ENCODE measurements around the gene SYNGR3. TPM values are rescaled to one million over a fixed set of nuclear protein-coding genes. Genes with fewer than 3 reads are reported as not detected.

SYNGR3 gene
- total RNA-seq, 1 donor from 2014 or later, result 3.3 TPM

DNA sequence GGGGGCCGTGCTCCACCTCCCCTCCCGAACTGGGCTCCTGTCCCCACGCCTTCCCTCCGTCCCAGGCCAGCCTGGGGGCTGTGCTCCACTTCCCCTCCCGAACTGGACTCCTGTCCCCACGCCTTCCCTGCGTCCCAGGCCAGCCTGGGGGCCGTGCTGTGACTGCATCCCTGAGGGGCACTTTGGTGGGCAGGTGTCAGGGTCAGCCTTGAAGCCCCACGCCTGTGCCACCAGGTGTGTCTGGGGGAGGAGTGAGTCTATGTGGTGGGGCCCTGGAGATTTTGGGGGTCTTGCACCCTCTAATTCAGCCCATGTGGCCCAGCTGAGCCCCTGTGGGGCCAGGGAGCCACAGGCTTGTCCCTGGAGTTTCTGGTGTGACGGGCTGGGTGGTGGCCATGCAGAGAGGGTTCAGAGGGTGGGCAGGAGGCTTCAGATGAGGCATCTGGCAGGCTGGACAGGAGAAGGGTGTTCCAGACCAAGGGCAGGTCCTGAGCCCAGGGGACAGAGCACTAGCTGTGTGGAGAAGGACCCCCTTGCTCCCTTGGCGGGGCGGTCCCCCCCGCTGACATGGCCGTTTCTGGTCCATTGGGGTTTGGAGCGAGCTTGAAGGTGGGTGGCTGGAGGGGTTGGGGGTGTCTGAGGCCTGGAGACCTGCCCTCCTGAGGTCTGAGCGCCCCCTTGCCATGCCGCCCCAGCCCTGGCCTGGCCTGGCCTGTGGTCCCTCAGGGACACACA, 45.1 kb downstream of the SYNGR3 start:
- Mint-ChIP-seq H3K9me3 (ENCODE audit: low read depth) (no peaks in the 10 kb centered on the region), H3K4me3 (ENCODE audit: low read depth) (no peak overlapping the region), H3K36me3 (ENCODE audit: insufficient read depth) (no peaks in the 10 kb centered on the region), H3K27ac (no peak overlapping the region), H3K27me3 (no peaks in the 10 kb centered on the region), H3K4me1 (ENCODE audit: low read depth) (peaks cover 5% of the 10 kb centered on the region)
- DNase-seq (ENCODE audit: low spot score, unreplicated experiment), result no peak
- TF ChIP-seq, protein P1, sequence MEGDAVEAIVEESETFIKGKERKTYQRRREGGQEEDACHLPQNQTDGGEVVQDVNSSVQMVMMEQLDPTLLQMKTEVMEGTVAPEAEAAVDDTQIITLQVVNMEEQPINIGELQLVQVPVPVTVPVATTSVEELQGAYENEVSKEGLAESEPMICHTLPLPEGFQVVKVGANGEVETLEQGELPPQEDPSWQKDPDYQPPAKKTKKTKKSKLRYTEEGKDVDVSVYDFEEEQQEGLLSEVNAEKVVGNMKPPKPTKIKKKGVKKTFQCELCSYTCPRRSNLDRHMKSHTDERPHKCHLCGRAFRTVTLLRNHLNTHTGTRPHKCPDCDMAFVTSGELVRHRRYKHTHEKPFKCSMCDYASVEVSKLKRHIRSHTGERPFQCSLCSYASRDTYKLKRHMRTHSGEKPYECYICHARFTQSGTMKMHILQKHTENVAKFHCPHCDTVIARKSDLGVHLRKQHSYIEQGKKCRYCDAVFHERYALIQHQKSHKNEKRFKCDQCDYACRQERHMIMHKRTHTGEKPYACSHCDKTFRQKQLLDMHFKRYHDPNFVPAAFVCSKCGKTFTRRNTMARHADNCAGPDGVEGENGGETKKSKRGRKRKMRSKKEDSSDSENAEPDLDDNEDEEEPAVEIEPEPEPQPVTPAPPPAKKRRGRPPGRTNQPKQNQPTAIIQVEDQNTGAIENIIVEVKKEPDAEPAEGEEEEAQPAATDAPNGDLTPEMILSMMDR (IDR thresholded peaks at IDR 0.05; ENCODE audit: unreplicated experiment), result no peak

DNA sequence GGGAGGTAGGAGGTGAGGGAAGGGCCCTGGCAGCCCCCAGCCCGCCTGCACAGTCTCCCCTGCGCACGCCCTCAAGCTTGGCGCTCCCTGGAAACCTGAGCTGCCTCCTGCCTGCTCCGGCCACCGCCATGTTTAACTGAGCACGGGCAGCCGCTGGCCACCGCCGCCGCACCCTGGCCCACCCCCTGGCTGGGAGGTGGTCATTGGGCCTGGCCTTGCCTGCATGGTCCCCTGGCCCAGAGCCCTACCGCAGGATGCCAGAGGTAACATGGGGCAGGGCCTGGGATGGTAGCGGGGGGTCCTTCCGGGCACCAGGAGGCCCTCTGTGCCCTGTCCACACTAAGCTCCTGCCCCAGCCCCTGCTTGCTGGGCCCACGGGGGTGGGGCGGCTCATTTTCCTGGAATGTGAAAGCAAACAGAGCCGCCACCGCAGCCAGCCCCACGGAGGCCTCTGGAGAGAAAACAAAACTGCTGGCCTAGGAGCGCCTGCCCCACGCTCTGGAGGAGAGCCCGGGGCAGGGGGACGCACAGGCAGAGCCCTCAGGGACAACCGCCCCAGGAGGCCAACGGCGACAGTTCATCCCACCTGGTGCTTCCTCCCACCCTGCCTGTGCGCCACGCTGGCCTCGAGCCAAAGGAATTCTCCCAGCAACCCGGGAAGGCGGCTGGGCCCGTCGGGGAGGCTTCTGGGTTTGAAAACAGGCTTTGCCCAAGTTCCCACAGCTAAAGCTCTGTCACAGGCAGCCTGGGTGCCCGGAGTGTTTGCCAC, 45.8 kb downstream of the SYNGR3 start:
- Mint-ChIP-seq H3K4me1 (ENCODE audit: low read depth) (peaks cover 5% of the 10 kb centered on the region), H3K27me3 (no peaks in the 10 kb centered on the region), H3K27ac (no peak overlapping the region), H3K4me3 (ENCODE audit: low read depth) (no peak overlapping the region), H3K36me3 (ENCODE audit: insufficient read depth) (no peaks in the 10 kb centered on the region), H3K9me3 (ENCODE audit: low read depth) (no peaks in the 10 kb centered on the region)
- no peak for DNase-seq (ENCODE audit: low spot score, unreplicated experiment)
- TF ChIP-seq, protein P1 (IDR thresholded peaks at IDR 0.05; ENCODE audit: unreplicated experiment), result no peak

DNA sequence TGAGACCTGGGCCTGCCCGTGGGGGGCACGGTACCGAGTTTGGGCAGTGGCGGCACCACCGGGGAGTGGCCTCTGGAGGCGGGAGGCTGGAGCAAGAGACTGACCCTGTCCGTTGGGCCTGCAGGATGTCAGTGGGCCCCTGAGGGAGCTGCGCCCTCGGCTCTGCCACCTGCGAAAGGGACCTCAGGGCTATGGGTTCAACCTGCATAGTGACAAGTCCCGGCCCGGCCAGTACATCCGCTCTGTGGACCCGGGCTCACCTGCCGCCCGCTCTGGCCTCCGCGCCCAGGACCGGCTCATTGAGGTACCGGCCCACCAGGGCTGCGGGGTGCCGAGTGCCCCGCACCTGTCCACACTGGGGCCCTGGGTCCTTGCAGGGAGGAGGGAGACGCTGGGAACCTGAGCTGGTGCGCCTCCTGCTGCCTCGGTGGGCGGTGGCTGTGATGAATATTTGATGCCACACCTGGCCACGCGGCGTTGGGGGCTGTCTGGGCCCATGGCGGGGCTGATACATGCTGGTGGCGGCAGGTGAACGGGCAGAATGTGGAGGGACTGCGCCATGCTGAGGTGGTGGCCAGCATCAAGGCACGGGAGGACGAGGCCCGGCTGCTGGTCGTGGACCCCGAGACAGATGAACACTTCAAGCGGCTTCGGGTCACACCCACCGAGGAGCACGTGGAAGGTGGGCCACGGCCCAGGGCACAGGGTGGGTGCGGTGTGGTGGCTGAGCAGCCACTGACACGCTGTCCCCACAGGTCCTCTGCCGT, 46.6 kb downstream of the SYNGR3 start:
- Mint-ChIP-seq H3K9me3 (ENCODE audit: low read depth) (no peaks in the 10 kb centered on the region), H3K4me3 (ENCODE audit: low read depth) (no peak overlapping the region), H3K36me3 (ENCODE audit: insufficient read depth) (no peaks in the 10 kb centered on the region), H3K27ac (no peak overlapping the region), H3K4me1 (ENCODE audit: low read depth) (peaks cover 5% of the 10 kb centered on the region), H3K27me3 (no peaks in the 10 kb centered on the region)
- DNase-seq (ENCODE audit: low spot score, unreplicated experiment), result no peak
- TF ChIP-seq, protein P1 (IDR thresholded peaks at IDR 0.05; ENCODE audit: unreplicated experiment), result no peak

DNA sequence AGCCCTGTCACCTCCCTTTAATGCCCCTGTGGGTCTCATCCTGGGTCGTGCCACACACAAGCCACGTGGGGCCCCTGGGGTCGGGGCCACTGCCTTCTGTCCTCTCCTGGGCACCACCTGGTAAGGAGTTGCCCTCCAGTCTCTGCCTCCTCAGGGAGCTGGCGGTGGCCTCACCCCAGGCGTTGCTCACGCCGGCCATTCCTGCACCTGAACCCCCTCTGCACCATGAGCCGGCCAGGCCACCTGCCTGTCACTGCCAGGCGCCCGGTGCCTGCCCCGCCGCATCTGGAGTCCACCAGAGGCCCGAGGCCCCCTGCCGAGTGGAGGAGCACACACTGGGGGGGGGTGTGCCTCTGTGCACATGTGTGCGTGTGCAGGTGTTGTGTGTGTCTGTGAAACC, 47.3 kb downstream of the SYNGR3 start:
- no peak overlapping the region for H3K27ac Mint-ChIP-seq
- TF ChIP-seq, protein P1 (IDR thresholded peaks at IDR 0.05; ENCODE audit: unreplicated experiment), result no peak
- no peak overlapping the region for H3K4me3 Mint-ChIP-seq (ENCODE audit: low read depth)
- no peaks in the 10 kb centered on the region for H3K9me3 Mint-ChIP-seq (ENCODE audit: low read depth)
- no peaks in the 10 kb centered on the region for H3K27me3 Mint-ChIP-seq
- H3K4me1 Mint-ChIP-seq (ENCODE audit: low read depth), result peaks cover 5% of the 10 kb centered on the region
- H3K36me3 Mint-ChIP-seq (ENCODE audit: insufficient read depth), result no peaks in the 10 kb centered on the region
- DNase-seq (ENCODE audit: low spot score, unreplicated experiment), result no peak

Measured in progenitor cell of endocrine pancreas (in vitro differentiated cells).